ENCODE results near the gene CCHCR1. TPM values are rescaled to one million over a fixed set of nuclear protein-coding genes. Genes with fewer than 3 reads are reported as not detected.
A peak's percentile ranks its signal among the peaks of the same experiment; 100 is the strongest.

The CCHCR1 gene
- total RNA-seq, 1 experiment from 2014 or later: 23.1 TPM

GRCh38 chr6:31161216-31162126 lies 3.9 kb upstream of the CCHCR1 start:
- no peak overlapping the region for H3K4me2 ChIP-seq (ENCODE audit: low read depth, low read length, poor library complexity, severe bottlenecking)
- H3K9me3 ChIP-seq (ENCODE audit: low read length): no peaks in the 10 kb centered on the region
- no peak overlapping the region for H3K4me3 ChIP-seq (ENCODE audit: low read length)
- no peak overlapping the region for H3K9ac ChIP-seq (ENCODE audit: low read length)
- no peaks in the 10 kb centered on the region for H3K9me2 ChIP-seq (replicated peaks; ENCODE audit: insufficient read depth, low read length)
- H3K27ac ChIP-seq (ENCODE audit: low read length): no peak overlapping the region
- no peak for DNase-seq
- no peaks in the 10 kb centered on the region for H3K27me3 ChIP-seq (ENCODE audit: low read length)
- peaks cover 13% of the 10 kb centered on the region for H4K20me1 ChIP-seq (ENCODE audit: insufficient read depth, low read depth, low read length)
- H3K4me1 ChIP-seq (ENCODE audit: low read length): peaks cover 54% of the 10 kb centered on the region
- peaks cover 3% of the 10 kb centered on the region for H3K36me3 ChIP-seq (ENCODE audit: insufficient read depth, low read length)
- H3K79me2 ChIP-seq (ENCODE audit: low read length): peaks cover 11% of the 10 kb centered on the region; the same call in 1 of the 2 replicates
- no peak overlapping the region for H2AFZ ChIP-seq (ENCODE audit: low read length)

- H3K9me3 ChIP-seq (ENCODE audit: low read length): no peaks in the 10 kb centered on the region
- H3K79me2 ChIP-seq (ENCODE audit: low read length): peaks cover 11% of the 10 kb centered on the region; the same call in 1 of the 2 replicates
- H3K27me3 ChIP-seq (ENCODE audit: low read length): no peaks in the 10 kb centered on the region
- H3K9ac ChIP-seq (ENCODE audit: low read length): peak overlapping the region; percentile 80
- H3K9me2 ChIP-seq (replicated peaks; ENCODE audit: insufficient read depth, low read length): no peaks in the 10 kb centered on the region
- H2AFZ ChIP-seq (ENCODE audit: low read length): peak overlapping the region; percentile 97
- DNase-seq: peak; percentile 62
- H3K27ac ChIP-seq (ENCODE audit: low read length): peak overlapping the region; percentile 35; the same call in 1 of the 2 replicates
- peaks cover 13% of the 10 kb centered on the region for H4K20me1 ChIP-seq (ENCODE audit: insufficient read depth, low read depth, low read length)
- H3K36me3 ChIP-seq (ENCODE audit: insufficient read depth, low read length): peaks cover 3% of the 10 kb centered on the region
- H3K4me1 ChIP-seq (ENCODE audit: low read length): peaks cover 41% of the 10 kb centered on the region
- H3K4me2 ChIP-seq (ENCODE audit: low read depth, low read length, poor library complexity, severe bottlenecking): peak overlapping the region; percentile 91
- peak overlapping the region; percentile 70 for H3K4me3 ChIP-seq (ENCODE audit: low read length)
Observed at GRCh38 chr6:31158863-31159855, 1.6 kb upstream of the CCHCR1 start.

GRCh38 chr6:31158140-31158862 lies 699 bp upstream of the CCHCR1 start, which contains the start of gene TCF19:
TSS of gene TCF19 (plus strand) at chr6:31158589. CDS start at chr6:31159470, 881 bp downstream.
- H2AFZ ChIP-seq (ENCODE audit: low read length): peak within 1 kb of the TSS; percentile 97
- DNase-seq: peak; percentile 100
- no peaks in the 10 kb centered on the region for H3K9me2 ChIP-seq (replicated peaks; ENCODE audit: insufficient read depth, low read length)
- peak within 1 kb of the TSS; percentile 70 for H3K4me3 ChIP-seq (ENCODE audit: low read length)
- peak within 1 kb of the TSS; percentile 35; the same call in 1 of the 2 replicates for H3K27ac ChIP-seq (ENCODE audit: low read length)
- H4K20me1 ChIP-seq (ENCODE audit: insufficient read depth, low read depth, low read length): peaks cover 9% of the 10 kb centered on the region
- peaks cover 11% of the 10 kb centered on the region; the same call in 1 of the 2 replicates for H3K79me2 ChIP-seq (ENCODE audit: low read length)
- no peaks in the 10 kb centered on the region for H3K9me3 ChIP-seq (ENCODE audit: low read length)
- peak within 1 kb of the TSS; percentile 91 for H3K4me2 ChIP-seq (ENCODE audit: low read depth, low read length, poor library complexity, severe bottlenecking)
- peaks cover 32% of the 10 kb centered on the region for H3K4me1 ChIP-seq (ENCODE audit: low read length)
- peak within 1 kb of the TSS; percentile 93 for H3K9ac ChIP-seq (ENCODE audit: low read length)
- no peaks in the 10 kb centered on the region for H3K27me3 ChIP-seq (ENCODE audit: low read length)
- peaks cover 3% of the 10 kb centered on the region for H3K36me3 ChIP-seq (ENCODE audit: insufficient read depth, low read length)

GRCh38 chr6:31156641-31157040 lies 961 bp downstream of the CCHCR1 start:
- Histone ChIP-seq H3K4me1 (ENCODE audit: low read length) (peaks cover 22% of the 10 kb centered on the region), H3K27ac (ENCODE audit: low read length) (no peak overlapping the region), H3K27me3 (ENCODE audit: low read length) (no peaks in the 10 kb centered on the region), H3K9ac (ENCODE audit: low read length) (peak overlapping the region; percentile 93; the same call in 1 of the 2 replicates), H3K9me3 (ENCODE audit: low read length) (no peaks in the 10 kb centered on the region), H3K79me2 (ENCODE audit: low read length) (peaks cover 11% of the 10 kb centered on the region; the same call in 1 of the 2 replicates), H4K20me1 (ENCODE audit: insufficient read depth, low read depth, low read length) (no peaks in the 10 kb centered on the region), H3K36me3 (ENCODE audit: insufficient read depth, low read length) (no peaks in the 10 kb centered on the region), H3K4me3 (ENCODE audit: low read length) (no peak overlapping the region), H3K4me2 (ENCODE audit: low read depth, low read length, poor library complexity, severe bottlenecking) (peak overlapping the region; percentile 91), H2AFZ (ENCODE audit: low read length) (no peak overlapping the region), H3K9me2 (replicated peaks; ENCODE audit: insufficient read depth, low read length) (no peaks in the 10 kb centered on the region)
- DNase-seq: no peak

- Histone ChIP-seq H3K4me1 (ENCODE audit: low read length) (peaks cover 15% of the 10 kb centered on the region), H3K9me3 (ENCODE audit: low read length) (no peaks in the 10 kb centered on the region), H4K20me1 (ENCODE audit: insufficient read depth, low read depth, low read length) (no peaks in the 10 kb centered on the region), H3K9ac (ENCODE audit: low read length) (no peak overlapping the region), H3K27me3 (ENCODE audit: low read length) (no peaks in the 10 kb centered on the region), H3K36me3 (ENCODE audit: insufficient read depth, low read length) (no peaks in the 10 kb centered on the region), H3K9me2 (replicated peaks; ENCODE audit: insufficient read depth, low read length) (no peaks in the 10 kb centered on the region), H3K27ac (ENCODE audit: low read length) (no peak overlapping the region), H2AFZ (ENCODE audit: low read length) (no peak overlapping the region), H3K4me3 (ENCODE audit: low read length) (no peak overlapping the region), H3K4me2 (ENCODE audit: low read depth, low read length, poor library complexity, severe bottlenecking) (no peak overlapping the region), H3K79me2 (ENCODE audit: low read length) (peaks cover 9% of the 10 kb centered on the region; the same call in 1 of the 2 replicates)
- no peak for DNase-seq
Observed at GRCh38 chr6:31154436-31154835, 3.2 kb downstream of the CCHCR1 start.

GRCh38 chr6:31152781-31153180 lies 4.8 kb downstream of the CCHCR1 start:
- Histone ChIP-seq H3K4me1 (ENCODE audit: low read length) (peaks cover 10% of the 10 kb centered on the region), H2AFZ (ENCODE audit: low read length) (no peak overlapping the region), H3K9me2 (replicated peaks; ENCODE audit: insufficient read depth, low read length) (no peaks in the 10 kb centered on the region), H3K4me3 (ENCODE audit: low read length) (no peak overlapping the region), H3K27ac (ENCODE audit: low read length) (no peak overlapping the region), H3K79me2 (ENCODE audit: low read length) (peaks cover 5% of the 10 kb centered on the region; the same call in 1 of the 2 replicates), H3K9ac (ENCODE audit: low read length) (no peak overlapping the region), H3K9me3 (ENCODE audit: low read length) (no peaks in the 10 kb centered on the region), H4K20me1 (ENCODE audit: insufficient read depth, low read depth, low read length) (no peaks in the 10 kb centered on the region), H3K36me3 (ENCODE audit: insufficient read depth, low read length) (no peaks in the 10 kb centered on the region), H3K4me2 (ENCODE audit: low read depth, low read length, poor library complexity, severe bottlenecking) (no peak overlapping the region), H3K27me3 (ENCODE audit: low read length) (no peaks in the 10 kb centered on the region)
- no peak for DNase-seq

- H3K27ac ChIP-seq (ENCODE audit: low read length): no peak overlapping the region
- H3K9me3 ChIP-seq (ENCODE audit: low read length): no peaks in the 10 kb centered on the region
- no peaks in the 10 kb centered on the region for H3K79me2 ChIP-seq (ENCODE audit: low read length)
- no peaks in the 10 kb centered on the region for H3K9me2 ChIP-seq (replicated peaks; ENCODE audit: insufficient read depth, low read length)
- H3K4me2 ChIP-seq (ENCODE audit: low read depth, low read length, poor library complexity, severe bottlenecking): no peak overlapping the region
- no peaks in the 10 kb centered on the region for H4K20me1 ChIP-seq (ENCODE audit: insufficient read depth, low read depth, low read length)
- no peaks in the 10 kb centered on the region for H3K4me1 ChIP-seq (ENCODE audit: low read length)
- no peaks in the 10 kb centered on the region for H3K36me3 ChIP-seq (ENCODE audit: insufficient read depth, low read length)
- H2AFZ ChIP-seq (ENCODE audit: low read length): no peak overlapping the region
- no peak for DNase-seq
- H3K9ac ChIP-seq (ENCODE audit: low read length): no peak overlapping the region
- H3K4me3 ChIP-seq (ENCODE audit: low read length): no peak overlapping the region
- no peaks in the 10 kb centered on the region for H3K27me3 ChIP-seq (ENCODE audit: low read length)
Observed at GRCh38 chr6:31149827-31150447, 7.7 kb downstream of the CCHCR1 start.

Data from Karpas-422 (cell line).